GM18519 (cell line): ENCODE results near the gene DRG2.

Experiments used
- ATAC-seq: cut with Tn5 transposase; IDR thresholded peaks from one replicate; pipeline ENCODE4 v1.9.1; 2021; ENCODE audit warnings: mild to moderate bottlenecking, moderate library complexity; ENCODE audit not compliant: unreplicated experiment, low FRiP score

Gene DRG2

GRCh38 chr17:18074566-18075272 lies 13.0 kb upstream of the DRG2 start:
- no peak for ATAC-seq

- no peak for ATAC-seq
Observed at GRCh38 chr17:18076936-18077335, 10.8 kb upstream of the DRG2 start.

GRCh38 chr17:18079543-18079942 lies 8.2 kb upstream of the DRG2 start:
- ATAC-seq = no peak

DNA sequence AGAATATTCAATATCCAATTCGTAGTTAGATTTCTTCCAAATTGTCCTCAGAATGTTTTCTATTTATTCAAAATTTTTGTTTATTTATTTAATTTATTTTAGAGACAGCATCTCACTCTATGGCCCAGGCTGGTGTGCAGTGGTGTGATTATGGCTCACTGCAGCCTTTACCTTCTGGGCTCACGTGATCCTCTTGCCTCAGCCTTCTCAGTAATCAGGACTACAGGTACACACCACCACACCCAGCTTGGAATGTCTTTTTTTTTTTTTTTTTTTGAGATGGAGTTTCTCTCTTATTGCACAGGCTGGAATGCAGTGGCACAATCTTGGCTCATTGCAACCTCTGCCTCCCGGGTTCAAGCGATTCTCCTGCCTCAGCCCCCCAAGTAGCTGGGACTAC lies 3.5 kb upstream of the DRG2 start:
- ATAC-seq = no peak

- no peak for ATAC-seq
Observed at GRCh38 chr17:18089613-18090012, 1.9 kb downstream of the DRG2 start.

DNA sequence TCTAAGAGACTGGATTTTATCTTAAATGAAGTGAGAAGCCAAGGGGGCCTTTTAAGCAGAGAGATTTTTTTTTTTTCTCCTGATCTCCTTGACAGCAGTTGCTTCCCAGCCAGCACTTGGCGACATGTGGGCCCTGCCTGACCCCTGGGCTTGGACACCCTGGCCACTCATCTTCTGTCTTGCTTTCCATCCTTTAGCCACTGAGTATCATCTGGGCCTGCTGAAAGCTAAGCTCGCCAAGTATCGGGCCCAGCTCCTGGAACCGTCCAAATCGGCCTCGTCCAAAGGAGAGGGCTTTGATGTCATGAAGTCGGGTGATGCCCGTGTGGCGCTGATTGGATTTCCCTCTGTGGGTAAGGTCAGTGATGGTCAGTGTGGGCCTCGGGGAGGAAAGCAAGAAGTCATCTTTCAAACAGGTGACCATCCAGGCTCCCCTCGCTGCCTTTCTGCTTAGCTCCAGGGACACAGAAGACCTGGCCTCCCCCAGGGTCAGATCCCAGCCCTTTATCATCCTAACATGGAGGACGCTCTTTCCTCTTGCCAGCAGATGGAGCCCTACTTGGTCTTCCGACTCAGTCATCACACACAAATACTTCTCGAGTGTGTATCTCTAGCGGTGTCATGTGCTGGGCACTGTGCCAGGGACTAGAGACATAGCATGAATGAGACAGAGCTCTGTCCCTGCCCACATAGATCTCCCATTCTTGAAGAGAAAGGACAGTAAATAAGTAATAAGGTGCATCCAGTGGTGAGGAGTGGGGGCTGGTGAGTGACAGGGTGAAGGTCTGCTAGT lies 6.1 kb downstream of the DRG2 start:
- no peak for ATAC-seq

DNA sequence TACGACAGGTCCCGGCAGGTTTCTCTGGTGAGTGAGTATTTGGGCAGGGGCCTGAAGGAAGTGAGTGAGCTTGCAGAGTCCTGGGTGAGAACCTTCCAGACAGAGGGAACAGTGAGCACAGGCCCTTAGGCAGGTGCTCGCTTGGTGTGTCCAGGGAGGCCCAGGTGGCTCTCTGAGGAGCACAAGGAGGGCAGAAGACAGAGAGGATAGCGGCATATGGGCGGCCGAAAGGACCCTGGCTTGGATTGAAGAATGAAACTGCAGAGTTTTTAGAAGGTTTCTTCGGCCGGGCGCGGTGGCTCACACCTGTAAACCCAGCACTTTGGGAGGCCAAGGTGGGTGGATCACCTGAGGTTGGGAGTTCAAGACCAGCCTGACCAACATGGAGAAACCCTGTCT lies 6.7 kb downstream of the DRG2 start:
- ATAC-seq = no peak

DNA sequence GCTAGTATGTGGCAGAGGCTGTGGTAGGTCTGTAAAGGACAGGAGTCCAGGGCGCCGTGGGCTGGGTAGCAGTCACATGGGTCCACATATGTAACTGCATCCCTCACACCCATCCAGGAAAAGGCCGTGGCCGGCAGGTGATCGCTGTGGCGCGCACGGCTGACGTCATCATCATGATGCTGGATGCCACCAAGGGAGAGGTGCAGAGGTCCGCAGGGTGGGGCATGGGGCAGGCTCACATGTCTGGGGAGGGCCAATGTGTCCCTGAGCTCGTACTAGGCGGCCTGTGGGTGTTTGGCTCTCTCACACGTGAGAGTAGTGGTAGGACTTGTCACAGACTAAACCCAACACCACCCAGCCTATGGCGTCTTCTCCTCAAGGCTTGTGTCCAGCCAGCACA lies 11.8 kb downstream of the DRG2 start:
- ATAC-seq = no peak

DNA sequence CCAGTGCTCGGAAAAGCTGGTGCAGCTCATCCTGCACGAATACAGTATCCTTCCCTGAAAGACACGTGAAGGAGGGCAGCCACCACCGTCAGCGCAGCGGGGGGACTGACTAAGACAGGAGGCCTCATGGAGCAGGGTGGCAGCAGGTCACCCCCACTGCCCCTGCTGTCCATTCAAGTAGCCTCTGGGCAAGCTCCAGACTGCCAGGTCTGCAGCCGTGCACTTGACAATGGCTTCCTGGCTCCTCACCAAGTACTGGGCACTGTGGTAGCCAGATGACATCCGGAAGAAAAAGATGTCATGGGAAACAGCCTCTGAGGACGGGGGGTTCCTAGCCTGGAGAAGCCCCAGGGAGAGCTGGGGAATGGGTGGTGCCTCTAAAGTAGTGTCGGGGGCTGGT lies 12.9 kb downstream of the DRG2 start:
- ATAC-seq = no peak

GRCh38 chr17:18101828-18102227 lies 14.1 kb downstream of the DRG2 start:
- no peak for ATAC-seq

DNA sequence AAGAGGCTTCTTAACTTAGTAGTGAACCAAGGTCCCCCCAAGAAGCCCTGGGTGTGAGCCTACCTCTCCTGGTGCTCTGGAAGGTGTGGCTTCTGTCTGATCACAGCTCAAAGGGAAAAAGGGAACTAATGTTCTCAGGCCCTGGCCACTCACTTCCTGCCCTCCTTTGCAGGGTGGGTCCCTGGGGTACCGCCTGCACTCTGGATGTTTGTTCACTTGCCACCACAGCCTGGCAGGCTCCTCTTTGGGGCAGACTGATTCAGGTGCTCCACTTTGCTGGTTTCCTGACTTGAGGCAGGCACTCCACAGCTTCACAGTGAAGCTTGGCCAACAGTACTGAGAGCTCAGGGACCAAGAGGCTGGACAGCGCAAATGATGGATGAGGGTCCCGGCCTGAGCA lies 14.9 kb downstream of the DRG2 start:
- no peak for ATAC-seq

- no peak for ATAC-seq
Observed at GRCh38 chr17:18105027-18105426, 17.3 kb downstream of the DRG2 start.

GRCh38 chr17:18105595-18105994 lies 17.8 kb downstream of the DRG2 start:
- no peak for ATAC-seq

DNA sequence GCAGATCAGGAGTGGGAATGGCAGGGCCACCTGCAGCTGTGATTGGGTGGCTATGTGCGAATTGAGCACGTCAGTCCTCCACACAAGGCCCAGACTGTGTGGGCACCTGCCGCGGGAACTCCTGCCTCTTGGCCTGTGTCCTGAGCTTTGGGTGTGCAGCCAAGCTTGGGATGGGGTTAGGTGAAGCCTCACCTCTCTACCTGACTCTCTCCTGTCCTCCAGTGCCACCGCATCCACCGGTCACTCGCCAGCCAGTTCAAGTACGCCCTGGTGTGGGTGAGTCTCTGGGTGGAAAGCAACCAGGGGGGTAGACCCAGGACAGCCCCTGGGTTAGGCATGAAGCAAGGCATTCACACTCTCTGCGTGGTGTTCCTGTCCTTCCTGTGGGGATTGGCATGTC lies 18.5 kb downstream of the DRG2 start:
- ATAC-seq = no peak

DNA sequence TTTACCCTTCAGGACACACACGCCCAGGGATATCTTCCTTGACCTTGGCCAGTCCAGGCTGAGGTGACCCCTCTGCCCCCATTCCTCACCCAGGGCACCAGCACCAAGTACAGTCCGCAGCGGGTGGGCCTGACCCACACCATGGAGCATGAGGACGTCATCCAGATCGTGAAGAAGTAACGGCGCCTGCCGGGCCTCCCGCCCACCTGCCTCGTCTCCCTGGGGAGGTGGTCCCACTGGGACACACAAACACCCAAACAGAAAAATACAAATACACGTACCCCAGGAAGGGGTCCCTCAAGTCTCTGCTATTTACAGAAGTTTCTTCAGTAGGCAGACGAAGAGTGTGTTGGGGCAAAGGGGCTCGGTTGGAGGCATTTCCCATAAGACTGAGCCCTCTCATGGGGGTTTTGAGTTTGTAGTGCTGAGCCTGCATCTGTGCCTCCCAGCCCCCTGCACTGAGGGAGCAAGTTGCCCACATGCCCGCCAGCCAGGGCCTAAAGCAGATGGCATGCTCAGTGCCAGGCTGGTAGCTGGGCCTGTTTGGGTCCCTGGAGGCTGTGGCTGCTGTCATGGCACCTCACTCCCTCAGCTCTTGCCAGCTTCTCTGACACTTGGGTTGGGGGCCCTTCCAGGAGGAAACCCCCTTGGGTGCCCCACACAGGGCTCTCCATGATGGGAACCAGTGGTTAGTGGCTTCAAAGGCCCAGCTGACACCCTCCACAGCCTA lies 19.5 kb downstream of the DRG2 start:
- no peak for ATAC-seq

DNA sequence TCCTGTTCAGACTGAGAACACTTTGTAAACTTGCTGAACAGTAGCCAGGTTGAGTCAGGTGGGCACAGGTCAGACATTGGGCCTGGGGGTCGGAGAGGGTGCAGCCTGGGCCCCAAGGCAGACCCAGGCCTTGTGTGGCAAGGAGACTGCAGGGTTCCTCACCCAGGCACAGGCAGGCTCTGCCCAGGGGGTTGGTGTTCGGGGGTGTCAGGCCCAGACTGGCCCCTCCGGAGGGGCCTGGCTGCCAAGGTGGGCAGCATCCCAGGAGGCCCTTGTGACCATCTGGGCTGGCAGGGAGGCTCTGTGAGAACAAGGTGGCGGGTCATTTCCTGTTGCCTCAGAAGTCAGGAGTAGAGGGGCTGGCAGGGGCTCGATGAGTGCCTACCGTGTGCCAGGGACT lies 20.2 kb downstream of the DRG2 start:
- ATAC-seq = no peak

- ATAC-seq = no peak
Observed at GRCh38 chr17:18108401-18109312, 20.9 kb downstream of the DRG2 start, which contains the start of gene MYO15A. TSS of gene MYO15A (plus strand) at chr17:18108756. CDS start at chr17:18118801, 10,045 bp downstream.

GRCh38 chr17:18109935-18110485 lies 22.3 kb downstream of the DRG2 start:
- ATAC-seq = no peak

DNA sequence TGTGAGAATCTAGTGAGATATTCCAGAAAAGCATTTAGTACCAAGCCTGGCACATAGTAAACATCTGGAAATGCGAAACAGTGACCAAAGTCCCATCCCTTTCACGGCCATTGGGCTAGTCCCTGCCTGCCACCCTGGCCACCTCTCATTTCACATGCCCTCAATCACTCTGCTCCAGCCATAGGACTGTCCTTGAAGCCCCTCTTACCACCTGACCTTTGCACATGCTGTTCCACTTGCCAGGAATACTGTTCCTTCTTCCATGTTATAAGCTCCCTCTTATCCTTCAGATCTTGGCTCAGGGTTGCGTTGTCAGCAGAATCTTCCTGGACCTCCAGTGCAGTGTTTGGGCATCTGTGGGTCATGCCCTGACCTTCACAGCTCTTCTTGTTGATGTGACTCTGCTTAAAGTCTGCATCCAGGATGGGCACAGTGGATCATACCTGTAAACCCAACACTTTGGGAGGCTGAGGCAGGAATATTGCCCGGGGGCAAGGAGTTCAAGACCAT lies 22.9 kb downstream of the DRG2 start:
- no peak for ATAC-seq
